Thyroid gland (tissue), 4 donors: ENCODE results near the gene CLEC2D. TPM values are rescaled to one million over a fixed set of nuclear protein-coding genes. Genes with fewer than 3 reads are reported as not detected.

Experiments
- DNase-seq, 2 donors: peaks; one replicate each; pipeline ENCODE4 v3.0.0-alpha.2; 2019
- H3K27ac ChIP-seq, 3 donors: fragments of 200-600 bp; sonication (generic); 1 replicate in 2 of 3; 2 replicates in 1 of 3; pipeline ENCODE4 v1.5.1; 2016 to 2019; ENCODE audit warnings: mild to moderate bottlenecking in 1 of 3, moderate library complexity in 1 of 3
- H3K27me3 ChIP-seq: fragments of 200-600 bp; sonication (generic); one replicate; pipeline ENCODE4 v1.5.1; 2019
- H3K36me3 ChIP-seq, 2 donors: fragments of 200-600 bp; sonication (generic); one replicate each; pipeline ENCODE4 v1.5.1; 2016 to 2019
- H3K4me1 ChIP-seq, 2 donors: fragments of 200-600 bp; sonication (generic); one replicate each; pipeline ENCODE4 v1.5.1; 2017 to 2019
- H3K4me3 ChIP-seq, 3 donors: fragments of 200-600 bp; sonication (generic); replicated peaks in 1 of 3; 1 replicate in 2 of 3; 2 replicates in 1 of 3; pipeline ENCODE4 v1.5.1; 2016; ENCODE audit warnings: mild to moderate bottlenecking in 1 of 3
- H3K9me3 ChIP-seq: fragments of 200-600 bp; sonication (generic); one replicate; pipeline ENCODE4 v1.5.1; 2017
- POLR2A ChIP-seq, 2 donors: fragments of 450-650 bp; IDR thresholded peaks; one replicate each; pipeline ENCODE4 v1.6.1; 2017; ENCODE audit warnings: antibody characterized with exemption in 2 of 2, mild to moderate bottlenecking in 2 of 2, moderate library complexity in 1 of 2
- WGBS, 2 donors: methylation state at CpG; one replicate each; pipeline ENCODE4 v1.1.5; 2017; 5-methylcytosine and 5-hydroxymethylcytosine counted together
- intact Hi-C: fragments of 100-400 bp; cut with DNase I; formaldehyde crosslinking; loops from one replicate; pipeline ENCODE4 v1.15.1; 2023
- total RNA-seq, 4 donors: library from RNA; depleted of rRNA; stranded (reverse); fragments of >200 nt; gene quantifications; one replicate each; pipeline ENCODE4 v1.2.3, GENCODE V29; 2016
- TF ChIP-seq, protein P1 (sequence below), 6 experiments: fragments of 200-600 bp in 3 of 6; fragments of 450-650 bp in 3 of 6; sonication (generic) in 3 of 6; IDR thresholded peaks; one replicate each; pipeline ENCODE4 v1.5.1; 2016 to 2019; ENCODE audit warnings: antibody characterized with exemption in 6 of 6, mild to moderate bottlenecking in 2 of 6, inconsistent platforms in 1 of 6, moderate library complexity in 1 of 6

Gene CLEC2D, protein sequence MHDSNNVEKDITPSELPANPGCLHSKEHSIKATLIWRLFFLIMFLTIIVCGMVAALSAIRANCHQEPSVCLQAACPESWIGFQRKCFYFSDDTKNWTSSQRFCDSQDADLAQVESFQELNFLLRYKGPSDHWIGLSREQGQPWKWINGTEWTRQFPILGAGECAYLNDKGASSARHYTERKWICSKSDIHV
- 10 to 100 TPM in 2 of 4 donors, 1 to 10 TPM in 2; 4.9 to 11.3 (median 9.8) TPM for total RNA-seq

- intact Hi-C loops, result no loop called here
- H3K27me3 ChIP-seq, result no peaks in the 10 kb centered on the region
- H3K9me3 ChIP-seq, result no peaks in the 10 kb centered on the region
- TF ChIP-seq, protein P1, sequence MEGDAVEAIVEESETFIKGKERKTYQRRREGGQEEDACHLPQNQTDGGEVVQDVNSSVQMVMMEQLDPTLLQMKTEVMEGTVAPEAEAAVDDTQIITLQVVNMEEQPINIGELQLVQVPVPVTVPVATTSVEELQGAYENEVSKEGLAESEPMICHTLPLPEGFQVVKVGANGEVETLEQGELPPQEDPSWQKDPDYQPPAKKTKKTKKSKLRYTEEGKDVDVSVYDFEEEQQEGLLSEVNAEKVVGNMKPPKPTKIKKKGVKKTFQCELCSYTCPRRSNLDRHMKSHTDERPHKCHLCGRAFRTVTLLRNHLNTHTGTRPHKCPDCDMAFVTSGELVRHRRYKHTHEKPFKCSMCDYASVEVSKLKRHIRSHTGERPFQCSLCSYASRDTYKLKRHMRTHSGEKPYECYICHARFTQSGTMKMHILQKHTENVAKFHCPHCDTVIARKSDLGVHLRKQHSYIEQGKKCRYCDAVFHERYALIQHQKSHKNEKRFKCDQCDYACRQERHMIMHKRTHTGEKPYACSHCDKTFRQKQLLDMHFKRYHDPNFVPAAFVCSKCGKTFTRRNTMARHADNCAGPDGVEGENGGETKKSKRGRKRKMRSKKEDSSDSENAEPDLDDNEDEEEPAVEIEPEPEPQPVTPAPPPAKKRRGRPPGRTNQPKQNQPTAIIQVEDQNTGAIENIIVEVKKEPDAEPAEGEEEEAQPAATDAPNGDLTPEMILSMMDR (IDR thresholded peaks at IDR 0.05), result no peak
- no peak for TF ChIP-seq POLR2A (IDR thresholded peaks at IDR 0.05)
- H3K36me3 ChIP-seq, result no peaks in the 10 kb centered on the region
- no peak within 1 kb of the TSS for H3K27ac ChIP-seq
- no peak for DNase-seq
- 78 to 82% methylated on average over 4 of the region's 4 CpGs for WGBS, 2 donors
- H3K4me3 ChIP-seq, result no peak within 1 kb of the TSS
- peaks cover 8 to 14% of the 10 kb centered on the region in 2 donors for H3K4me1 ChIP-seq
These were observed at the start of gene CLEC2D for GRCh38 chr12:9669534-9669933. TSS of gene CLEC2D (plus strand) at chr12:9669713. CDS start at chr12:9669735, 22 bp downstream.

- no peaks in the 10 kb centered on the region for H3K36me3 ChIP-seq
- 95 to 100% methylated on average over 3 of the region's 3 CpGs for whole genome bisulfite sequencing, 2 donors
- DNase-seq, result no peak
- TF ChIP-seq POLR2A (IDR thresholded peaks at IDR 0.05), result no peak
- TF ChIP-seq, protein P1 (IDR thresholded peaks at IDR 0.05), result no peak
- no peaks in the 10 kb centered on the region for H3K4me1 ChIP-seq
- no peaks in the 10 kb centered on the region for H3K27me3 ChIP-seq
- no peak overlapping the region for H3K4me3 ChIP-seq
- H3K27ac ChIP-seq, result no peak overlapping the region
- intact Hi-C loops, result no loop called here
- no peaks in the 10 kb centered on the region for H3K9me3 ChIP-seq
These were observed 44.5 kb upstream of the CLEC2D start for GRCh38 chr12:9625019-9625418.

GRCh38 chr12:9626291-9626690 lies 43.2 kb upstream of the CLEC2D start:
- no peak for DNase-seq
- intact Hi-C loops, result no loop called here
- no peaks in the 10 kb centered on the region for H3K9me3 ChIP-seq

DNA sequence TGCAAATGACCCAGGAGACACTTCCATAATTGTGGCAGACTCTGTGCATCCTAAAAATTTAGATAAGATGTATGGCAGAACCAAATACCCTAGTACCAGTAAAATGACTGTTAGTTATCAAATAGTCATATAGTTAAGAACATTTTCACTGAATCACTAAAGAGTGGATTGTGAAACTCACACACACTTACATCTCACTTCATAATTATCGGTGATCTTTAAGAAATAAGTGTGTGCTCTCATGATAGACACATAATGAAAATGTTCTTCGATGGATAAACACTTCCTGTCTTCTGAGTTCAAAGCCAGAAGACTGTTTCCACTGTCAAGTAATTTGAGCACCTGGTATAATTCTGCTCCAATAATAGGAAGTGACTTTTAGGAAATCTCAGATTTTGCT lies 42.7 kb upstream of the CLEC2D start:
- Histone ChIP-seq H3K9me3 (no peaks in the 10 kb centered on the region), H3K4me3 (no peak overlapping the region), H3K27ac (no peak overlapping the region), H3K27me3 (no peaks in the 10 kb centered on the region), H3K36me3 (no peaks in the 10 kb centered on the region), H3K4me1 (no peaks in the 10 kb centered on the region)
- intact Hi-C loops, result no loop called here
- TF ChIP-seq, protein P1 (IDR thresholded peaks at IDR 0.05), result no peak
- no peak for TF ChIP-seq POLR2A (IDR thresholded peaks at IDR 0.05)
- WGBS, 2 donors, result 85 to 89% methylated on average over 2 of the region's 2 CpGs
- no peak for DNase-seq

More at GRCh38 chr12:9626291-9626690, 43.2 kb upstream of the CLEC2D start:
- Histone ChIP-seq H3K36me3 (no peaks in the 10 kb centered on the region), H3K27me3 (no peaks in the 10 kb centered on the region), H3K4me1 (no peaks in the 10 kb centered on the region), H3K4me3 (no peak overlapping the region), H3K27ac (no peak overlapping the region)
- no peak for TF ChIP-seq POLR2A (IDR thresholded peaks at IDR 0.05)
- TF ChIP-seq, protein P1 (IDR thresholded peaks at IDR 0.05), result no peak

DNA sequence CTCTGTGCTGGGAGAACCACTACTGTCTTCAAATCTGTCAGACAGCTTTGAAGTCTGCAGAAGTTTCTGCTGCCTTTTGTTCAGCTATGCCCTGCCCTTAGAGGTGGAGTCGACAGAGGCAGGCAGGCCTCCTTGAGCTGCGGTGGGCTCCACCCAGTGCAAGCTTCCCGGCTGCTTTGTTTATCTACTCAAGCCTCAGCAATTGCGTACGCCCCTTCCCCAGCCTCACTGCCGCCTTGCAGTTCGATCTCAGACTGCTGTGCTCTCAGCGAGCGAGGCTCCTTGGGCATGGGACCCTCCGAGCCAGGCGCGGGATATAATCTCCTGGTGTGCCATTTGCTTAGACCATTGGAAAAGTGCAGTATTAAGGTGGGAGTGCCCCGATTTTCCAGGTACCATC lies 36.7 kb upstream of the CLEC2D start:
- Histone ChIP-seq H3K27ac (no peak overlapping the region), H3K27me3 (no peaks in the 10 kb centered on the region), H3K9me3 (no peaks in the 10 kb centered on the region), H3K4me1 (no peaks in the 10 kb centered on the region), H3K4me3 (no peak overlapping the region), H3K36me3 (no peaks in the 10 kb centered on the region)
- intact Hi-C loops, result loop anchor here (2.0 kb wide), 1 partner anchor 78 kb away; no protein-coding TSS in a partner anchor
- 90 to 96% methylated on average over 13 of the region's 13 CpGs for WGBS, 2 donors
- no peak for DNase-seq
- no peak for TF ChIP-seq POLR2A (IDR thresholded peaks at IDR 0.05)
- TF ChIP-seq, protein P1 (IDR thresholded peaks at IDR 0.05), result no peak
